NAMALWA (cell line): ENCODE results near the gene RPL3.
A peak's percentile ranks its signal among the peaks of the same experiment; 100 is the strongest.

ENCODE experiments used
- DNase-seq: peaks from one replicate; pipeline ENCODE4 v3.0.0-alpha.2; 2015; ENCODE audit warnings: low spot score

The RPL3 gene

DNA sequence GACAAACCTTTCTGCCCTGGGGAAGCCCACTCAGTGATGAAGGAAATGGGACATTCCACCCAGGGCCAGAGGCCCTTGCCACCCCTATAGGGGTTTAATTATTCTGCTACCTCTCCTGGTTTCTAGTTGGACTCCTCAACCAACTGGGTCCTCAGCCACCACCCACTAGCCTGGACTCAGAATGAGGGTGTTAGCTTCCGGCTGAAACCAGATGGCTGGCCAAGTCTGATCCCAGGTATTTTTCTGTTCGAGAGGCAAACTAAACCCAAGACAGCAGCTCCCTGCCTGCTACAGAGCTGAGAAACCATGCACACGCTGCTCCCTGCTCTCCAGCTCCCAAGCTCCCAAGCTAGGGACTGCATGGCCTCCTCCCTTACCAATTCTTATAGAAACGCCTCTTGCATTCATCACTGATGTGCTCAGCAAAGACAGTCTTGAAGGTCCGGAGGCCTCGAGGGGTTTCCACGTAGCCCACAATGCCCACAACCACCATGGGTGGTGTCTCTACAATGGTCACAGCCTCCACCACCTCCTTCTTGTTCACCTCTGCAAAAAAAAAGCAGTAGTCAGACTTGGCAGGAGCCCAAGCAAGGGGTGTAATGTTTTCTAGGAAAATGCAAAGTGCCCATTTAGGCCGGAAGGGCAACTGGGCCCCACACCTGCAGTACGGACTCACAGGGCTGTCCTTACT is 2.2 kb downstream of the RPL3 start:
- peak; percentile 77 for DNase-seq

- DNase-seq, result peak; percentile 87
Measured at GRCh38 chr22:39316440-39317083, 2.9 kb downstream of the RPL3 start.

DNA sequence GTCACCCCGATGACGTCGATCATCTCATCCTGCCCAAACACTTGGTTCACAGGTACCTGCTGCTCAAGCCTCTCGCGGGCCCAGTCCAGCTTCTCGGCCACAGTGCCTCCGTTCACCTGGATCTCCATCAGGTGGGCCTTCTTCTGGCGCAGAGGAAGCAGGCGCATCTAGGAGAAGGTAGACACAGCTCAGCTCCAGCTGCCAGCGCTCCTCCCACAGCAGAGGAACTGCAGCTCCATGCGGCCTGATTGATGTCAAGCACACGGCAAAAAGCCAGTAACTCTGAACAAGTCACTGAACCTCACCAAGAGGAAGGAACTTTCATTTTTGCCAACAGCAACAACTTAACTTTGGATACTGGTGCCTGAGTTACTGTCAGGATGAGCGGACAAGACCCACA is 4.0 kb downstream of the RPL3 start:
- DNase-seq, result no peak

DNA sequence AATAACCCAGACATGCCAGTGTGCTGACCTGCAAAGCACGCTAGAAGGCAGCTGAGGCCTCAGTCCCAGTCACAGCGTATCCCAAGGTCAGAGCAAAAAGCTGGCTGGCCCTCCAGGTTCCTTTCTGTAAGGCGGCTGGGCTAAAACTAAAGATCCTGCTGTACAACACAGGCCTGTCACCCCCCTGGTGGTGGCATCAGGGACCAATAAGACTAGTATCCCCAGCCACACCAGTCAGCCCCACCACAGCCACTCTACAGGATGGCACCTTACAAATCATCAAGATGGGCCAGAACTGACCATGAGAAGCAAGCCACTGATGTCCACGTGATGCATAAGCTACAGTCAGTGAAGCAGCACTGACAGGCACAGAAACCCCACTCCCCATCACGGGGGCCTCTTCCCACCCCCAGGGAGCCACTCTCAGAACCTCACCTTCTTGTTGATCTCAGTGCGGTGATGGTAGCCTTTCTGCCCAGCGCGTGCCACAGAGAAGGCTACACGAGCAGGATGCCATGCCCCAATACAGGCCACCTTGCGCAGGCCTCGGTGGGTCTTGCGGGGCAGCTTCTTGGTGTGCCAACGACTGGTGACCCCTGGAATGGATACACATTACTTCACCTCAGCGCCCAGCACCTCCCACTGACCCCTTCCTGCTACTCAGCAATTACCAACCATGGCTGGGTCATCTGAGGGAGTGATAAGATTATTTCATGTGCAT is 5.0 kb downstream of the RPL3 start:
- peak; percentile 54 for DNase-seq

- no peak for DNase-seq
Measured at GRCh38 chr22:39313258-39314001, 6.0 kb downstream of the RPL3 start.

GRCh38 chr22:39312410-39312809 is 7.0 kb downstream of the RPL3 start:
- DNase-seq, result peak; percentile 52

GRCh38 chr22:39311592-39312400 is 7.6 kb downstream of the RPL3 start:
- peak; percentile 61 for DNase-seq

GRCh38 chr22:39309881-39310714 is 9.3 kb downstream of the RPL3 start:
- peak; percentile 53 for DNase-seq

DNA sequence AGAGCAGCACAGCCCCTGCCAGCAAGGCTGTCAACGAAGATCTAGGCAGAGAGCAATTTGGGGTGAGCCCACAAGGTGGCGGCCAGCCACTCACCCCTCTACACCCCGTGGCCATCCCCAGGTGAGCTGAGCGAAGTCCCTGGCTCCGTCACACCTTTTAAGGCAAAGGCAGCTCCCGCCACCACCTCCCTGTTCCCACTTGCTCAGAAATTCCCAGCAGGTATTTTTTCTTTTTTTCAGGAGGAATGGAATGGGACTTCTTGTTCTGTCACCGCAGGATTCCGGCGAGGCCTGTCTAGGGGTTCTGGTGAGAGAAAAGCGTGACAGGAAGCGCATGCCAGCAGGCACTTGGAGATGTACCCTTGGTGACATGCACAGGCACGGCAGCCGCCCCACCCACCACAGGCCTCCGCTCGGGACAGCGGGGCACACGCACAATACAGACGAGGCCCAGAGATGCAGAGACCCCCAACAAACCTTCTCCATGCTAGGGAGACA is 10.0 kb downstream of the RPL3 start:
- DNase-seq, result peak; percentile 43

DNA sequence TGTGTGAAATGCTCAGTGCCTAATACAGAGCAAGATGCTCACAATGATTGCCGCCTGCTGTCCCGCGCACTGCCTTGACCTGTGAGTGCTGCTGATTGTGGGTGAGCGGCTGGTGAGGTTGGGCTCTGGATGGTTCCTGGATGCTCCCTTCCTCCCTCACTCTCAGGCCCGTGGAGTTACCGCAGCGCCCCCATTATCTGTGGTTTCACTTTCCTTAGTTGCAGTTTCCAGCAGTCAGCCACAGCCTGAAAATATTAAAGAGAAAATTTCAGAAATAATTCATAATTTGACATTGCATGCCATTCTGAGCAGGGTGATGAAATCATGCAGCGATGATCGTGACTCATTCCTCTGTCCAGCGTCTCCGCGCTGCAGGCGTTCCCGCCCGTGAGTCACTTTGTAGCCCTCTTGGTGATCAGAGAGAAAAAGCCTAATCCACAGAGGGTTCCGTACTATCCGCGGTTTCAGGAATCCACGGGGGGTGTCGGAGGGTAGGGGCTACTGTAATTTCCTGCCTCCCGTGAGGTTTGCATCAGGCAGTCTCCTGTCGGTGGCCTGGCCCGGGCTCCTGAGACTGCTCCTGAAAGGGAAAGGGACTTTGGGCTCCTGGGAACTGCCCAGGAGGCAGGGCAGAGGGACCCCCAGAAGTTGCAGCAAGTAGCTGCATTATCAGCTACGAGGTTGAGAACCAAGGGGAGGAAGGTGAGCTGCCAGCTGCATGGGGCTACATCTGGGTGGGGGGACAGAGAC is 10.6 kb downstream of the RPL3 start:
- no peak for DNase-seq

DNA sequence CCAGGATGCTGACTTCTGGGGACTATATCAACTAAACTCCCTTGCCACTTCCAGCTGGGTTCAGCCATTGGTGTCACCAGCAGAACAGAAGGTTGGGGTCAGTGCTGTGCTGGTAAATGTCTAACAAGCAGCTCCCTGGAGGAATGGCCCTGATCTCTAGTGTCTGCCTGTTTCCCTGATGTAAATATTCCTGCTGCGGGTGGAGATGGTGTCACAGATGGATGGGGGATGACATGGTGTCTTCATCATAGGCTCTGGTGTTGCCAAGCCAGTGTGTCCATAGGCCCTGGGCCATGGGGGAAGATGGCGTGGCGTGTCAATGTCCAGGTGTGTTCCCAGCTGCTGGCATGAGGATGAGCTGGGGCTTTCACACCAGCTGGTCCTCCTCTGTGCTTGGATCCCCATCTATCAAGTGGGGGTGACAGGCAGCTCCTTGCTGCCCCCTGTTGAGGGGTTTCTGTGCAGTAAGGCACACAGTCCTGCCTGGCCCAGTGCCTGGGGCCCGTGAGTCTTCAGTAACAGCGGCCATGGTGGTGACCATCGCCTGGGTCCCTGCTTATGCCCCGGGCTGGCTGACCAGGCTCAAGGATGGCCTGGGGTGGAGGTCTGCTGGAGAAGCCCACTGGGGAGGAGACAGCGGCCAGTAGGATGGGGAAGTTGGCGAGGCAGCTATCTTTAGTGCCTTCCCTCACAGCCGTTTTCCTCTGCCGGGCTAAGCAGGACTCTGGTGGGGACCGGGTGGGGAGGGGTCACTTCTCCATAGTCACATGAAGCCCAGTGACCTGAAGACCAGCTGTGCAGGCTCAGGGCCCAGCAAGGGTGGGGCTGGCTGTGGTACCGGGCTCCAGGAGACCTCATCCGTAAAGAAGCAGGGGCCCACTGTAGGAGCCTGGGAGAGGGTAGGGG is 12.7 kb downstream of the RPL3 start:
- peak; percentile 69 for DNase-seq

DNA sequence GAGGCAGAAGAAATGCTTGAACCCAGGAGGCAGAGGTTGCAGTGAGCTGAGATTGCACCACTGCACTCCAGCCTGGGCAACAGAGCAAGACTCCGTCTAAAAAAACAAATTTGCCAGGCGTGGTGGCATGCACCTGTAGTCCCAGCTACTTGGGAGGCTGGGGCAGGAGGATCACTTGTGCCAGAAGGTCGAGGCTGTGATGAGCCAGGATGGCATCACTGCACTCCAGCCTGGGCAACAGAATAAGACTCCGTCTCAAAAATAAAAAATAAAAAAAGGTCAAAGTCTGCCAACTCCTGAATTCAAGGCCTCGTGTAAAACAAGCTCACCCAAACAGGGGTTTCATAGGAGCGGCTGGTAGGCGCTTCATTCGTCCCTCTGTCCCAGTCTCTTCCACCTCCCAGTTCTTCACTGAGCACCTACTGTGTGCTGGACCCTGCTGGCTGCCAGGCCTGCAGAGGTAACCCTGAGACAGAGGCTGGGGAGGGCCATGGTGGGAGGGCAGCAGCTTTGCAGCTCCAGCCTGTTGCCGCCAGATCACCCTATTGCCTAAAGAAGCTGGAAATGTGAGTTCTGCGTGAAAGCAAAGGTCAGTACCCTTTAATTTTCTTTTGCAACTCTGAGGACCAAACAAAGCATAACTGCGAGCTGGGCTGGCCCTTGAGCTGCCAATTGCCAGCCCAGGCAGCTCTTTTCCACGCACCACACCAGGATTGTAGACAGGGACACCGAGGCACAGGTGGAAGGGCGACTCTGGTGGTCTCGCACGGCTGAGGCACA is 15.3 kb downstream of the RPL3 start:
- no peak for DNase-seq

DNA sequence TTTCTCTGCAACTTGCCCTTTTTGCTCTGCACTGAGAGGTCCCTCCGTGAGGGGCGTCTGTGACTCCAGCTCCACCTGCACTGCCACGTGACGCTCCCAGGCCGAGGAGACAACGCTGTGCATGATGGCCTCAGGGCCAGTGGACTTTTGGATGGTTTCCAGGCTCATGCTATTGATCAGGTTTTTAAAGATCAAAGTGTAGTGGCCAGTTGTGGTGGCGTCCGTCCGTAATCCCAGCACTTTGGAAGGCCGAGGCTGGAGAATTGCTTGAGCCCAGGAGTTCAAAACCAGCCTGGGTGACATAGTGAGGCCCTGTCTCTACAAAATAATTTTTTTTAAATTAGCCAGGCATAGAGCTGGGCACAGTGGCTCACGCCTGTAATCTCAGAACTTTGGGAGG is 16.1 kb downstream of the RPL3 start:
- DNase-seq, result no peak

DNA sequence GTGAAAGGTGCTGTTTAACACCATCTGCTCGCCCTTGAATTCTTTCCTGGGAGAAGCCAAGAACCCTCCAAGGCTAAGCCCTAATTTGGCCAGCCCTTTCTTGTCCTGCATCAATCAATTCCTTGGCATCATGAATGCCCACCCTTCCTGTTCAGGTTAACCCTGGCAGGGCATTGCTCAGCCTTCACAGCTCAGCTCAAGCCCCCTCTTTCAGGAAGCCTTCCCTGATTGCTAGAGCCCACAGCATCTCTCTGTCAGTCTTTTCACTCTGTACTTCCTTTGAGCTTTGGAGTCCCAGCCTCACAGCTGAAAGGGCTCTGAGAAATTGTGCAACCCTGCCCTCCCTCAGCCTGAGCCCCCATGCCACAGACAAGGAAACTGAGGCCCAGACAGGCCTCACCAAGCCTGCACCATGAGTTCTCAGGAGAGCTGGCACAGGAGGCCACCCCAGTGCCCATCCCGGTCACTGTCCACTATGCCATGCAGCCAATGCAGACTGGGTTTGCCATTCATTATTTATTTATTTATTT is 16.9 kb downstream of the RPL3 start:
- DNase-seq, result no peak

DNA sequence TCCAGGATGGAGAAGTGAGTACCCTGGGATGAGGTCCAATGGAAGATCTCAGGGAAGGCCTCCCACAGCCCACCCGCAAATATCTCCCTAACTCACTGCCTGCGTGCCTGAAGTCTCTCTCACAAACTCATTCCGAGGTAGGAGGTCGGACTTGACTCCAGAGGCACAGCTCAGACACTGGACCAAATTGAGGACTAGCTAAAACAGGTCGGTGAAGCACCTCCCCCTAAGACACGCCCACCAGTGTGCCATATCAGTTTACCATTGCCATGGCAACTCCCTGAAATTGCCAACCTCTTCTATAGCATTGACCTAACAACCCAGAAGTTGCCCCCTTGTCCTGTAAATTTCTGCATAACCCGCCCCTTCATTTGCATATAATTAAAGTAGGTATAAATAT is 17.5 kb downstream of the RPL3 start:
- DNase-seq, result peak; percentile 69

DNA sequence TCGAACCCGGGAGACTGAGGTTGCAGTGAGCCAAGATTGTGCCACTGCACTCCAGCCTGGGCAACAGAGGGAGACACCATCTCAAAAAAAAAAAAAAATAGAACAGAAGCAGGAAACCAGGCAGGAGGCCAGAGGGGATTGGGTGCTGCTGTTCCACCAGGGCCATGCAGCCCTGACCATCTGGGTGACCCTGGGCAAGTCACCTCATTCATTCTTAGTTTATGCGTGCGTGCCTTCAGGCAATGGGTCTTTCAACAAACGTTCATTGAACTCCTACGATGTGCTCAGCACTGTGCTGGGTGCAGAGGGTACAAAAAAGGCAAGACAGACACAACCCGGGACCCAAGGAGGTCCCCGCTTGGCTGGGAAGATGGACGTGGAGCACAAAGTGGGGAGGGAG is 18.3 kb downstream of the RPL3 start:
- DNase-seq, result no peak

DNA sequence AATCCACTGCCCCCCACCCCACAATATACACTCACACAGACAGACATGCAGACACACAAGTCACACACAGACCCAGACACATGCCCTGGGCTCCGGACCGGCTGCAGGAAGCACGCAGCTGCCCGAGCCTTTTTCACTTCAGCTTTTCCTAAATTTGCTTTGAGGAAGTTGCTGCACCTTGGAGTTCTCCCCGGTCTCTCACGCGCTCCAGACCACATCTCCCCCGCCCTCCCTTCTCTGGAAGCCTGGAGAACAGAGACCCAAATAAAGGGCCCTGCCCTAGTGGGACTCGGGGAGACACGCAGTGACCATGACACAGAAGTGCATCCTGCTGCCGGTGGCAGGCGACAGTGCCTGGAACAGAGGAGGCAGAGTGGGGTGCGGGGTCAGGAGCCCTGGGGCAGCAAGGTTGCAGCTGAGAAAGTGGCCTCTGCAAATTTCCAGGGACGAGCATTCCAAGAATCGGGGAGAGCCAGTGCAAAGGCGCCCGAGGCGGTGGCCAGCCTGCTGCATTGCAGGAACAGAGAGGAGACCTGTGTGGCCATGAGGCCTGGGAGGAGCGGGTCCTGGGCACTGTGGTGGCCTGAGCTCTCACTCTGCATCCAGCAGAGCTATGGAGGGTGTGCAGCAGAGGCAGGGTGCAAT is 19.1 kb downstream of the RPL3 start:
- DNase-seq, result peak; percentile 37
